Lower leg skin (tissue), 3 donors: ENCODE data around the gene TXNL4A.

Experiments
- POLR2A ChIP-seq, 2 donors: fragments of 450-650 bp; IDR thresholded peaks; one replicate each; pipeline ENCODE4 v1.6.1; 2016 to 2017; ENCODE audit warnings: antibody characterized with exemption in 2 of 2, mild to moderate bottlenecking in 1 of 2, moderate library complexity in 1 of 2
- TF ChIP-seq, protein P1 (sequence below), 3 donors: fragments of 450-650 bp; IDR thresholded peaks; one replicate each; pipeline ENCODE4 v1.5.1; 2016; ENCODE audit warnings: antibody characterized with exemption in 3 of 3, mild to moderate bottlenecking in 3 of 3, moderate library complexity in 2 of 3

DNA sequence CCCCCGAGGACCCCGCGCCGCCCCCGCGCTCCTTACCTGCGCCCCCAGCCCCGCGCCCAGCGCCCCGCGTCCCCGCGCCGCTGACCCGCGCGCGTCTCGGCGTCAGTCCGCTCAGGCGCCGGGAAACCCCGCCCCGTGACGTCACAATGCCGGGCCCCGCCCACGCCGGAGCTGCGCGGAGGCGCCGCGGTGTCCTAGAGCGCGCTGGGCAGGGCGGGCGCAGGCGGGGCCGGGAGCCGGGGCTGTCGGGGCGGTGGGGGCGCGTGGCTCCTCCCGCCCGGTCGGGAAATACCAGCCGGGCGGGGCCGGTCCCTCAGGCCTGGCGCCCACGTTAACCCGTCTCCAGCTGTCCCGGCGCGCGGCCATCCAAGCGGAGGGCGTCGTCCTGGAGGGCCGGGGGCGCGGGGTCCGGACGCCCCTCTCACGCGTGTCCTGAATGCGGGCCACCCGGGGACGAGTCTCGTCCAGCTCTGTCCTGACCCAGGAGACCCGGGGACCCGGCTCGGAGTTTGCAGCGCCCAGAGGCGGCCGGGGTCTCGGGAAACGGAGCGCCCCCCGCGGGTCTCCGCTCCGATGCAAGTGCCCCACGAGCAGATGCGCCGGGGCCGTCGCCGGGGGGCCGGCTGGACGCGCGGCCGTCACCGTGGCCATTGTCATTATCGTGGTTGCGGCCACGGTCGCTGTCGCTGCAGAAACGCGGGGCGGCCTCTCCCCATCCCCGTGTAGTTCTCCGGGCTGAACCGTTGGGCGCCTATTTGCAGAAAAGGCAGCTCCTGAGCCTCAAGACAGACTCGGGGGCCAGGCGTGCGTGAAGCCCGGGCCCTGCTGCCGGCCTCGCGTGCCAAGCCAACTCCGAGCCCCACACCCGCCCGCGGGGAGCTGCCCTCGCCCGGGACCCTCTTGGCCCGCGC, 36.6 kb downstream of the TXNL4A start, which contains the start of gene SLC66A2:
- TF ChIP-seq, protein P1, sequence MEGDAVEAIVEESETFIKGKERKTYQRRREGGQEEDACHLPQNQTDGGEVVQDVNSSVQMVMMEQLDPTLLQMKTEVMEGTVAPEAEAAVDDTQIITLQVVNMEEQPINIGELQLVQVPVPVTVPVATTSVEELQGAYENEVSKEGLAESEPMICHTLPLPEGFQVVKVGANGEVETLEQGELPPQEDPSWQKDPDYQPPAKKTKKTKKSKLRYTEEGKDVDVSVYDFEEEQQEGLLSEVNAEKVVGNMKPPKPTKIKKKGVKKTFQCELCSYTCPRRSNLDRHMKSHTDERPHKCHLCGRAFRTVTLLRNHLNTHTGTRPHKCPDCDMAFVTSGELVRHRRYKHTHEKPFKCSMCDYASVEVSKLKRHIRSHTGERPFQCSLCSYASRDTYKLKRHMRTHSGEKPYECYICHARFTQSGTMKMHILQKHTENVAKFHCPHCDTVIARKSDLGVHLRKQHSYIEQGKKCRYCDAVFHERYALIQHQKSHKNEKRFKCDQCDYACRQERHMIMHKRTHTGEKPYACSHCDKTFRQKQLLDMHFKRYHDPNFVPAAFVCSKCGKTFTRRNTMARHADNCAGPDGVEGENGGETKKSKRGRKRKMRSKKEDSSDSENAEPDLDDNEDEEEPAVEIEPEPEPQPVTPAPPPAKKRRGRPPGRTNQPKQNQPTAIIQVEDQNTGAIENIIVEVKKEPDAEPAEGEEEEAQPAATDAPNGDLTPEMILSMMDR (IDR thresholded peaks at IDR 0.05) = no peak
- TF ChIP-seq POLR2A (IDR thresholded peaks at IDR 0.05) = no peak
